ENCODE data around the gene MEF2D.

MEF2D gene

GRCh38 chr1:156496211-156496761 is 4.3 kb downstream of the MEF2D start:
- TF ChIP-seq CTCF (IDR thresholded peaks at IDR 0.05; ENCODE audit: low read depth, low read length) = no peak
- no peak for DNase-seq (ENCODE audit: extremely low read depth, low read depth)

GRCh38 chr1:156495401-156496140 is 5.0 kb downstream of the MEF2D start:
- no peak for TF ChIP-seq CTCF (IDR thresholded peaks at IDR 0.05; ENCODE audit: low read depth, low read length)
- no peak for DNase-seq (ENCODE audit: extremely low read depth, low read depth)

- no peak for DNase-seq (ENCODE audit: extremely low read depth, low read depth)
- no peak for TF ChIP-seq CTCF (IDR thresholded peaks at IDR 0.05; ENCODE audit: low read depth, low read length)
These were observed 6.2 kb downstream of the MEF2D start for GRCh38 chr1:156494309-156494895.

GRCh38 chr1:156493742-156494141 is 6.8 kb downstream of the MEF2D start:
- DNase-seq (ENCODE audit: extremely low read depth, low read depth) = no peak

GRCh38 chr1:156493154-156493631 is 7.4 kb downstream of the MEF2D start:
- no peak for TF ChIP-seq CTCF (IDR thresholded peaks at IDR 0.05; ENCODE audit: low read depth, low read length)
- DNase-seq (ENCODE audit: extremely low read depth, low read depth) = no peak

More at GRCh38 chr1:156493742-156494141, 6.8 kb downstream of the MEF2D start:
- no peak for TF ChIP-seq CTCF (IDR thresholded peaks at IDR 0.05; ENCODE audit: low read depth, low read length)

- no peak for TF ChIP-seq CTCF (IDR thresholded peaks at IDR 0.05; ENCODE audit: low read depth, low read length)
- no peak for DNase-seq (ENCODE audit: extremely low read depth, low read depth)
These were observed 7.9 kb downstream of the MEF2D start for GRCh38 chr1:156492591-156493080.

Data from AG09319 (cell line).